ENCODE measurements around the gene TEX28. TPM values are rescaled to one million over a fixed set of nuclear protein-coding genes. Genes with fewer than 3 reads are reported as not detected.
"Not testable (repeated sequence)": the region's sequence is repeated elsewhere in the genome, so short reads cannot be mapped to it uniquely, and the experiment has no call there.

The TEX28 gene
- total RNA-seq, 1 donor from 2014 or later, result not detected

- no peaks in the 10 kb centered on the region for H3K4me1 ChIP-seq
- no peaks in the 10 kb centered on the region for H3K36me3 ChIP-seq
- TF ChIP-seq POLR2AphosphoS5 (IDR thresholded peaks at IDR 0.05; ENCODE audit: insufficient read depth in 1 of 2, low read depth in 1 of 2) (no peak), CTCF (IDR thresholded peaks at IDR 0.05) (no peak), POLR2A (IDR thresholded peaks at IDR 0.05) (no peak)
- no peaks in the 10 kb centered on the region for H3K9me3 ChIP-seq
- H3K27ac ChIP-seq, result no peak overlapping the region
- no peak overlapping the region for H3K4me3 ChIP-seq
- no peaks in the 10 kb centered on the region for H3K27me3 ChIP-seq
- intact Hi-C loops (cut with DNase I), result no loop called here
- no peak for DNase-seq (ENCODE audit: extremely low spot score in 2 of 2)
These were observed 9.9 kb upstream of the TEX28 start for GRCh38 chrX:154304846-154305245.

GRCh38 chrX:154303476-154303875 lies 8.6 kb upstream of the TEX28 start:
- no peak for TF ChIP-seq POLR2A (IDR thresholded peaks at IDR 0.05)
- no peak for TF ChIP-seq POLR2AphosphoS5 (IDR thresholded peaks at IDR 0.05; ENCODE audit: insufficient read depth in 1 of 2, low read depth in 1 of 2)
- no peak for TF ChIP-seq CTCF (IDR thresholded peaks at IDR 0.05)
- intact Hi-C loops (cut with DNase I), result no loop called here

GRCh38 chrX:154302998-154303397 lies 8.1 kb upstream of the TEX28 start:
- H3K27ac ChIP-seq; intact Hi-C loops (cut with DNase I); H3K4me1 ChIP-seq; H3K4me3 ChIP-seq; H3K9me3 ChIP-seq; H3K27me3 ChIP-seq; DNase-seq (ENCODE audit: extremely low spot score in 2 of 2); H3K36me3 ChIP-seq: not testable (repeated sequence)

More at GRCh38 chrX:154303476-154303875, 8.6 kb upstream of the TEX28 start:
- H3K4me3 ChIP-seq, result no peak overlapping the region
- no peak for DNase-seq (ENCODE audit: extremely low spot score in 2 of 2)
- H3K9me3 ChIP-seq, result no peaks in the 10 kb centered on the region
- no peaks in the 10 kb centered on the region for H3K36me3 ChIP-seq
- H3K4me1 ChIP-seq, result no peaks in the 10 kb centered on the region
- H3K27me3 ChIP-seq, result no peaks in the 10 kb centered on the region
- H3K27ac ChIP-seq, result no peak overlapping the region

GRCh38 chrX:154300816-154301215 lies 5.9 kb upstream of the TEX28 start:
- H3K27ac ChIP-seq, result no peak overlapping the region
- no peaks in the 10 kb centered on the region for H3K4me1 ChIP-seq
- no peak for DNase-seq (ENCODE audit: extremely low spot score in 2 of 2)
- intact Hi-C loops (cut with DNase I), result no loop called here
- no peaks in the 10 kb centered on the region for H3K36me3 ChIP-seq
- H3K27me3 ChIP-seq, result no peaks in the 10 kb centered on the region
- no peaks in the 10 kb centered on the region for H3K9me3 ChIP-seq
- TF ChIP-seq POLR2A (IDR thresholded peaks at IDR 0.05) (no peak), CTCF (IDR thresholded peaks at IDR 0.05) (no peak), POLR2AphosphoS5 (IDR thresholded peaks at IDR 0.05; ENCODE audit: insufficient read depth in 1 of 2, low read depth in 1 of 2) (no peak)
- H3K4me3 ChIP-seq, result no peak overlapping the region

- no peak for DNase-seq (ENCODE audit: extremely low spot score in 2 of 2)
- no peaks in the 10 kb centered on the region for H3K9me3 ChIP-seq
- H3K4me1 ChIP-seq, result no peaks in the 10 kb centered on the region
- no peaks in the 10 kb centered on the region for H3K27me3 ChIP-seq
- H3K36me3 ChIP-seq, result no peaks in the 10 kb centered on the region
- H3K4me3 ChIP-seq, result no peak overlapping the region
- intact Hi-C loops (cut with DNase I), result no loop called here
- H3K27ac ChIP-seq, result no peak overlapping the region
- TF ChIP-seq POLR2A (IDR thresholded peaks at IDR 0.05) (no peak), CTCF (IDR thresholded peaks at IDR 0.05) (no peak)
These were observed 3.4 kb upstream of the TEX28 start for GRCh38 chrX:154298312-154298711.

- TF ChIP-seq CTCF (IDR thresholded peaks at IDR 0.05) (no peak), POLR2A (IDR thresholded peaks at IDR 0.05) (no peak), POLR2AphosphoS5 (IDR thresholded peaks at IDR 0.05; ENCODE audit: insufficient read depth in 1 of 2, low read depth in 1 of 2) (no peak)
These were observed 1.8 kb upstream of the TEX28 start for GRCh38 chrX:154296731-154297130.

More at GRCh38 chrX:154296731-154297130, 1.8 kb upstream of the TEX28 start:
- H3K36me3 ChIP-seq, result no peaks in the 10 kb centered on the region
- H3K27me3 ChIP-seq, result no peaks in the 10 kb centered on the region
- no peak for DNase-seq (ENCODE audit: extremely low spot score in 2 of 2)
- intact Hi-C loops (cut with DNase I), result no loop called here
- H3K4me3 ChIP-seq, result no peak overlapping the region
- H3K9me3 ChIP-seq, result no peaks in the 10 kb centered on the region
- no peak overlapping the region for H3K27ac ChIP-seq
- H3K4me1 ChIP-seq, result no peaks in the 10 kb centered on the region

Data from vagina (tissue), 2 donors.